HTERT RPE-1 (cell line): ENCODE measurements around the gene MYO15A.

Experiments used
- in situ Hi-C: fragments of 300-500 bp; cut with MboI; formaldehyde crosslinking; loops from 4 replicates; pipeline ENCODE4 v1.14.3; 2020; ENCODE audit warnings: low sequenced_read_pairs

Gene MYO15A

GRCh38 chr17:18155179-18155578 lies 46.6 kb downstream of the MYO15A start:
- in situ Hi-C loops = no loop called here

- in situ Hi-C loops = no loop called here
These were observed 47.8 kb downstream of the MYO15A start for GRCh38 chr17:18156171-18156975.

GRCh38 chr17:18156976-18157280 lies 48.4 kb downstream of the MYO15A start:
- in situ Hi-C loops = no loop called here

GRCh38 chr17:18157354-18157985 lies 48.9 kb downstream of the MYO15A start:
- in situ Hi-C loops = no loop called here

- in situ Hi-C loops = no loop called here
These were observed 49.6 kb downstream of the MYO15A start for GRCh38 chr17:18158022-18158600.

GRCh38 chr17:18159551-18160120 lies 51.1 kb downstream of the MYO15A start:
- in situ Hi-C loops = no loop called here

GRCh38 chr17:18160128-18160856 lies 51.7 kb downstream of the MYO15A start:
- in situ Hi-C loops = no loop called here

- in situ Hi-C loops = no loop called here
These were observed 52.9 kb downstream of the MYO15A start for GRCh38 chr17:18161207-18162145.

GRCh38 chr17:18163547-18163946 lies 55.0 kb downstream of the MYO15A start:
- in situ Hi-C loops = no loop called here

GRCh38 chr17:18166894-18167293 lies 58.3 kb downstream of the MYO15A start:
- in situ Hi-C loops = no loop called here

GRCh38 chr17:18167421-18167820 lies 58.9 kb downstream of the MYO15A start:
- in situ Hi-C loops = no loop called here

- in situ Hi-C loops = no loop called here
These were observed 64.1 kb downstream of the MYO15A start for GRCh38 chr17:18172531-18173278.

- in situ Hi-C loops = no loop called here
These were observed 65.2 kb downstream of the MYO15A start for GRCh38 chr17:18173740-18174139.

- in situ Hi-C loops = no loop called here
These were observed 67.6 kb downstream of the MYO15A start for GRCh38 chr17:18176176-18176575.

GRCh38 chr17:18177133-18177532 lies 68.6 kb downstream of the MYO15A start:
- in situ Hi-C loops = no loop called here

GRCh38 chr17:18177722-18178121 lies 69.2 kb downstream of the MYO15A start:
- in situ Hi-C loops = no loop called here

GRCh38 chr17:18179196-18179595 lies 70.6 kb downstream of the MYO15A start:
- in situ Hi-C loops = no loop called here

- in situ Hi-C loops = no loop called here
These were observed 71.2 kb downstream of the MYO15A start for GRCh38 chr17:18179804-18180203.

- in situ Hi-C loops = no loop called here
These were observed 72.8 kb downstream of the MYO15A start for GRCh38 chr17:18181358-18181757.
